ENCODE results near the gene MYH9.
"Not testable (repeated sequence)": the region's sequence is repeated elsewhere in the genome, so short reads cannot be mapped to it uniquely, and the experiment has no call there.

Gene MYH9

GRCh38 chr22:36289948-36290371 lies 97.8 kb downstream of the MYH9 start:
- not testable (repeated sequence) for DNase-seq

- DNase-seq = no peak
Observed at GRCh38 chr22:36289406-36289870, 98.3 kb downstream of the MYH9 start.

- no peak for DNase-seq
Observed at GRCh38 chr22:36288571-36289405, 99.0 kb downstream of the MYH9 start.

- DNase-seq = no peak
Observed at GRCh38 chr22:36287881-36288515, 99.8 kb downstream of the MYH9 start.

GRCh38 chr22:36286096-36286957 lies 101.4 kb downstream of the MYH9 start:
- DNase-seq = peak; percentile 29

- DNase-seq = no peak
Observed at GRCh38 chr22:36285545-36285944, 102.2 kb downstream of the MYH9 start.

- no peak for DNase-seq
Observed at GRCh38 chr22:36285017-36285416, 102.8 kb downstream of the MYH9 start.

- DNase-seq = no peak
Observed at GRCh38 chr22:36284171-36284571, 103.6 kb downstream of the MYH9 start.

GRCh38 chr22:36282328-36282831 lies 105.4 kb downstream of the MYH9 start:
- DNase-seq = no peak

- no peak for DNase-seq
Observed at GRCh38 chr22:36281781-36282327, 105.9 kb downstream of the MYH9 start.

- DNase-seq = no peak
Observed at GRCh38 chr22:36280379-36280778, 107.4 kb downstream of the MYH9 start.

- DNase-seq = no peak
Observed at GRCh38 chr22:36279219-36279666, 108.5 kb downstream of the MYH9 start.

- DNase-seq = no peak
Observed at GRCh38 chr22:36277482-36278291, 110.1 kb downstream of the MYH9 start.

GRCh38 chr22:36274531-36274930 lies 113.2 kb downstream of the MYH9 start:
- no peak for DNase-seq

GRCh38 chr22:36271951-36272350 lies 115.8 kb downstream of the MYH9 start:
- not testable (repeated sequence) for DNase-seq

GRCh38 chr22:36271231-36271630 lies 116.5 kb downstream of the MYH9 start:
- DNase-seq = not testable (repeated sequence)

- no peak for DNase-seq
Observed at GRCh38 chr22:36267896-36268485, 119.8 kb downstream of the MYH9 start.

- no peak for DNase-seq
Observed at GRCh38 chr22:36267058-36267457, 120.7 kb downstream of the MYH9 start.

GRCh38 chr22:36263886-36264664 lies 123.7 kb downstream of the MYH9 start:
- DNase-seq = not testable (repeated sequence)

GRCh38 chr22:36263216-36263673 lies 124.5 kb downstream of the MYH9 start:
- not testable (repeated sequence) for DNase-seq

Data from NCI-H510A (cell line).